Fibroblast of skin of right biceps (primary cell): ENCODE results near the gene SCYGR5.

Source experiments
- DNase-seq: peaks from one replicate; pipeline ENCODE4 v3.0.0-alpha.2; 2013

The SCYGR5 gene

GRCh38 chr2:227674485-227674884, 7.9 kb downstream of the SCYGR5 start:
- no peak for DNase-seq

- DNase-seq: no peak
These were observed 11.3 kb downstream of the SCYGR5 start for GRCh38 chr2:227677928-227678327.

- DNase-seq: no peak
These were observed 17.7 kb downstream of the SCYGR5 start for GRCh38 chr2:227684258-227684657.

- DNase-seq: no peak
These were observed 20.6 kb downstream of the SCYGR5 start for GRCh38 chr2:227687189-227687588.

GRCh38 chr2:227696990-227697679, 30.5 kb downstream of the SCYGR5 start:
- no peak for DNase-seq

- no peak for DNase-seq
These were observed 35.0 kb downstream of the SCYGR5 start for GRCh38 chr2:227701556-227701955.

- DNase-seq: no peak
These were observed 36.7 kb downstream of the SCYGR5 start for GRCh38 chr2:227703280-227703732.

- no peak for DNase-seq
These were observed 37.4 kb downstream of the SCYGR5 start for GRCh38 chr2:227703961-227704360.

GRCh38 chr2:227706859-227707258, 40.3 kb downstream of the SCYGR5 start:
- no peak for DNase-seq

- no peak for DNase-seq
These were observed 40.8 kb downstream of the SCYGR5 start for GRCh38 chr2:227707390-227707789.

GRCh38 chr2:227710986-227711385, 44.4 kb downstream of the SCYGR5 start:
- no peak for DNase-seq

GRCh38 chr2:227713291-227713690, 46.7 kb downstream of the SCYGR5 start:
- DNase-seq: no peak

GRCh38 chr2:227716501-227716900, 49.9 kb downstream of the SCYGR5 start:
- no peak for DNase-seq
